ENCODE results near the gene SLC38A5.
"Not testable (repeated sequence)": the region's sequence is repeated elsewhere in the genome, so short reads cannot be mapped to it uniquely, and the experiment has no call there.

SLC38A5 gene

GRCh38 chrX:48468693-48469691, 1.1 kb downstream of the SLC38A5 start:
- no peak for FAIRE-seq
- no peak for DNase-seq (ENCODE audit: insufficient read length, low spot score)
- no peak for TF ChIP-seq POLR2A (IDR thresholded peaks at IDR 0.05; ENCODE audit: low read depth, low read length)

GRCh38 chrX:48468247-48468671, 1.8 kb downstream of the SLC38A5 start:
- TF ChIP-seq POLR2A (IDR thresholded peaks at IDR 0.05; ENCODE audit: low read depth, low read length): no peak
- FAIRE-seq: no peak
- DNase-seq (ENCODE audit: insufficient read length, low spot score): no peak

GRCh38 chrX:48467281-48467761, 2.7 kb downstream of the SLC38A5 start:
- DNase-seq (ENCODE audit: insufficient read length, low spot score) (no peak), FAIRE-seq (no peak)
- no peak for TF ChIP-seq POLR2A (IDR thresholded peaks at IDR 0.05; ENCODE audit: low read depth, low read length)

GRCh38 chrX:48466696-48467095, 3.4 kb downstream of the SLC38A5 start:
- TF ChIP-seq POLR2A (IDR thresholded peaks at IDR 0.05; ENCODE audit: low read depth, low read length): no peak
- DNase-seq (ENCODE audit: insufficient read length, low spot score): no peak

GRCh38 chrX:48465336-48465933, 4.6 kb downstream of the SLC38A5 start:
- FAIRE-seq: no peak
- DNase-seq (ENCODE audit: insufficient read length, low spot score): peak; percentile 13
- no peak for TF ChIP-seq POLR2A (IDR thresholded peaks at IDR 0.05; ENCODE audit: low read depth, low read length)

More at GRCh38 chrX:48466696-48467095, 3.4 kb downstream of the SLC38A5 start:
- FAIRE-seq: no peak

GRCh38 chrX:48461830-48462229, 8.2 kb downstream of the SLC38A5 start:
- DNase-seq (ENCODE audit: insufficient read length, low spot score): no peak
- no peak for TF ChIP-seq POLR2A (IDR thresholded peaks at IDR 0.05; ENCODE audit: low read depth, low read length)
- FAIRE-seq: no peak

GRCh38 chrX:48460606-48461005, 9.5 kb downstream of the SLC38A5 start:
- FAIRE-seq: no peak

GRCh38 chrX:48460031-48460430, 10.0 kb downstream of the SLC38A5 start:
- FAIRE-seq (no peak), DNase-seq (ENCODE audit: insufficient read length, low spot score) (no peak)
- TF ChIP-seq POLR2A (IDR thresholded peaks at IDR 0.05; ENCODE audit: low read depth, low read length): no peak

More at GRCh38 chrX:48460606-48461005, 9.5 kb downstream of the SLC38A5 start:
- no peak for DNase-seq (ENCODE audit: insufficient read length, low spot score)
- TF ChIP-seq POLR2A (IDR thresholded peaks at IDR 0.05; ENCODE audit: low read depth, low read length): no peak

- DNase-seq (ENCODE audit: insufficient read length, low spot score): no peak
- no peak for FAIRE-seq
- TF ChIP-seq POLR2A (IDR thresholded peaks at IDR 0.05; ENCODE audit: low read depth, low read length): no peak
Measured at GRCh38 chrX:48459483-48459882, 10.6 kb downstream of the SLC38A5 start.

- no peak for TF ChIP-seq POLR2A (IDR thresholded peaks at IDR 0.05; ENCODE audit: low read depth, low read length)
- DNase-seq (ENCODE audit: insufficient read length, low spot score) (no peak), FAIRE-seq (no peak)
Measured at GRCh38 chrX:48458711-48459110, 11.3 kb downstream of the SLC38A5 start.

- no peak for TF ChIP-seq POLR2A (IDR thresholded peaks at IDR 0.05; ENCODE audit: low read depth, low read length)
- FAIRE-seq (no peak), DNase-seq (ENCODE audit: insufficient read length, low spot score) (no peak)
Measured at GRCh38 chrX:48456628-48457331, 13.3 kb downstream of the SLC38A5 start.

- no peak for DNase-seq (ENCODE audit: insufficient read length, low spot score)
- no peak for FAIRE-seq
Measured at GRCh38 chrX:48451708-48452107, 18.4 kb downstream of the SLC38A5 start.

GRCh38 chrX:48450076-48450475, 20.0 kb downstream of the SLC38A5 start:
- TF ChIP-seq POLR2A (IDR thresholded peaks at IDR 0.05; ENCODE audit: low read depth, low read length): no peak
- FAIRE-seq: no peak
- no peak for DNase-seq (ENCODE audit: insufficient read length, low spot score)

More at GRCh38 chrX:48451708-48452107, 18.4 kb downstream of the SLC38A5 start:
- TF ChIP-seq POLR2A (IDR thresholded peaks at IDR 0.05; ENCODE audit: low read depth, low read length): no peak

GRCh38 chrX:48447201-48447600, 22.9 kb downstream of the SLC38A5 start:
- FAIRE-seq; DNase-seq (ENCODE audit: insufficient read length, low spot score): not testable (repeated sequence)

GRCh38 chrX:48433713-48434112, 36.3 kb downstream of the SLC38A5 start:
- FAIRE-seq; DNase-seq (ENCODE audit: insufficient read length, low spot score): not testable (repeated sequence)

GRCh38 chrX:48430166-48430565, 39.9 kb downstream of the SLC38A5 start:
- DNase-seq (ENCODE audit: insufficient read length, low spot score); FAIRE-seq: not testable (repeated sequence)

- not testable (repeated sequence) for FAIRE-seq; DNase-seq (ENCODE audit: insufficient read length, low spot score)
Measured at GRCh38 chrX:48429606-48430005, 40.5 kb downstream of the SLC38A5 start.

- DNase-seq (ENCODE audit: insufficient read length, low spot score); FAIRE-seq: not testable (repeated sequence)
Measured at GRCh38 chrX:48427027-48427716, 42.9 kb downstream of the SLC38A5 start.
